NCI-H748 (cell line): ENCODE results near the gene DAZAP2.
"Not testable (repeated sequence)": the region's sequence is repeated elsewhere in the genome, so short reads cannot be mapped to it uniquely, and the experiment has no call there.

Experiments used
- DNase-seq: peaks from one replicate; lab custom pipeline; 2025; ENCODE audit not compliant: unreplicated experiment; lab: John Stamatoyannopoulos, UW

Gene DAZAP2

GRCh38 chr12:51217133-51217967 is 21.3 kb upstream of the DAZAP2 start:
- peak; percentile 46 for DNase-seq

DNA sequence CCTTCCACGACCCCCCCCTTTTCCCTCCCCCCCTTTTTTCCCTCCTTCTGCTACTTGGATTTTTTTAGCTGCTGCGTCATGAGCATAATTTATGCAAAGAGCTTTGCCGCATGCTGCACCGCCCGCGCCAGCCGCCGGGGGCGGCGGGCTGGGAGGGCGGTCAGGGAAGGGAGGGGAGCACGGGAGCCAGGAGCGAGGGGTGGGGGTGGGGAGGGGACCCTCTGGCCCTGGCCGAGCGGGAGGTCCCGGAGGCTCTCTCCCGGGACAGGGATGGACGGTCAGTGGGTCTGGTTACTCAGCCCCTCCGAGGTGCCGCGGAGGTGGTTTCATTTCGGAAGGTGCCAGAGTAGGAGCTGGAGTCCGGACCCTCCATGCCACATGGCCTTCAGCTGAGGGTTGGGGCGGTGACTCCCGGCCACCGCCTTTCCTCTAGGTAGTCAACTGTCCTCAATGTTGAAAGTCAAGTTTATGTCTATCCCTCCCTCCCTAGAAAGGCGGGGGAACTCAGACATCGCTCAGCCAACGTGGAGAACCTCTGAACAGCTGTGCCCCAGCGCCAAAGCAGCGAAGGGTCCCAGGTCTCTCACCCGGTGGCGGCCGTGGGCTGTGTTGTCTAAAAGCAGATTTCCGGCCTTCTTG is 20.5 kb upstream of the DAZAP2 start, which contains the start of gene POU6F1:
Gene POU6F1, minus strand, starts transcription at position 95 of the 639 bp plus-strand sequence. CDS start 11,226 bp downstream, outside the sequence.
- peak; percentile 79 for DNase-seq

- DNase-seq: no peak
These were observed 19.9 kb upstream of the DAZAP2 start for GRCh38 chr12:51218607-51219161.

DNA sequence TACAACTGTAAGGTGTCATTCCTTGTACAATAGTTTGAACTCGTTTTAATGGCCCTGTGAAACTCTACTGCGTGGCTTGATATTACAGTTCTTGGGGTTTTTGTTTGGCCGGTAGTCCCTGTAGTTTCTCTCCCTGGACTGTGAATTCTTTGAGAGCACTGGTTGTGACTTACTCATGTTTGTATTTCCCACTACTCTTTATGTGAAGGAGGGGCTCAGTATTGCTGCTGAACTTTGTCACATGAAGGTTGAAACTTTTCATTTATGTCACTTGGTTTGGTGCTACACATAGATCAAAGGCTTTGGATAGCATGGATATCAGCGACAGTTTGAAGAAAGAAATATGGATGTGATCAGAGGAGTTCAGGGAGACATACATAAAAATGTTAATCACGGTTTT is 19.3 kb upstream of the DAZAP2 start:
- DNase-seq: no peak

GRCh38 chr12:51219857-51220256 is 18.8 kb upstream of the DAZAP2 start:
- DNase-seq: not testable (repeated sequence)

GRCh38 chr12:51222461-51222860 is 16.2 kb upstream of the DAZAP2 start:
- peak; percentile 74 for DNase-seq

DNA sequence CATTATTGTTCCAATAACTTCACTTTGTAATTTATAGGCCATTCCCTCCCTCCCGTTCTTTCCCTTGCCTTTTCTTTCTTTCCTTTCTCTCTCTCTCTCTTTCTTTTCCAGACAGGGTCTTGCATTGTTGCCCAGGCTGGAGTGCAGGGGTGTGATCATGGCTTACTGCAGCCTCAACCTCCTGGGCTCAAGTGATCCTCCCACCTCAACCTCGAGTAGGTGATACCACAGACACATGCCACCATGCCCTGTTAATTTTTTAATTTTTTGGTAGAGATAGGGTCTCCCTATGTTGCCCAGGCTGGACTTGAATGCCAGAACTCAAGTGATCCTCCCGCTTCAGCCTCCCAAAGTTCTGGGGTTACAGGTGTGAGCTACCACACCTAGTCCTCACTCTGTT is 14.0 kb upstream of the DAZAP2 start:
- DNase-seq: no peak

GRCh38 chr12:51225234-51225633 is 13.4 kb upstream of the DAZAP2 start:
- DNase-seq: no peak

DNA sequence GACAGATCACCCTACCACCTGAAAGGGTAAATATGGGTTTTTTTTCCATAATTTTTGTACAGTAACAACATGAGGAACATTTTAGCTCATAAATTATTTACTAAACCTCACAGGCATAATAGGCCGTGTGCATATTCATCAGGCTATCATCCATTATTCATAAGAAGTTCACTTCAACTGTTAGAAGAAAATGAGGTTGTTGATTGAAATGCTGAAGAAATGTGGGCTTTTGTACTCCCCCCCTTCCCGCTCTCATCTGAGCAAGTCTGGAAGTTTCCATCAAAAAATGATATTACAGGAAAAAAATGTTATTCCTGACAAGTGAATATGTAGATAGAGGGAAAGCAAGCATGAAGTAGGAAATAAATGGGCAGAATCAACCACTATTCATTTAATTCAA is 12.9 kb upstream of the DAZAP2 start:
- no peak for DNase-seq

DNA sequence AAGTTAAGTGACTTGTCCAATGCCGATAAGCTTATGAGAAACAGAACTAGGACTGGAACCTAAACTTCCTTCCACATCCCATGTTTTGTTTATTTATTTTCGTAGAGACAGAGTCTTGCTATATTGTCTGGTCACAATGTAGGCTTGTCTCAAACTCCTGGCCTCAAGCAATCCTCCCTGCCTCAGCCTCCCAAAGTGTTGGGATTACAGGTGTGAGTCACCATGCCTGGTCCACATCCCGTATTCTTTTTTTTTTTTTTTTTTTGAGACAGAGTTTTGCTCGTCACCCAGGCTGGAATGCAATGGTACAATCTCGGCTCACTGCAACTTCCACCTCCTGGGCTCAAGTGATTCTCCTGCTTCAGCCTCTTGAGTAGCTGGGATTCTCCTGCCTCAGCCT is 11.5 kb upstream of the DAZAP2 start:
- not testable (repeated sequence) for DNase-seq

DNA sequence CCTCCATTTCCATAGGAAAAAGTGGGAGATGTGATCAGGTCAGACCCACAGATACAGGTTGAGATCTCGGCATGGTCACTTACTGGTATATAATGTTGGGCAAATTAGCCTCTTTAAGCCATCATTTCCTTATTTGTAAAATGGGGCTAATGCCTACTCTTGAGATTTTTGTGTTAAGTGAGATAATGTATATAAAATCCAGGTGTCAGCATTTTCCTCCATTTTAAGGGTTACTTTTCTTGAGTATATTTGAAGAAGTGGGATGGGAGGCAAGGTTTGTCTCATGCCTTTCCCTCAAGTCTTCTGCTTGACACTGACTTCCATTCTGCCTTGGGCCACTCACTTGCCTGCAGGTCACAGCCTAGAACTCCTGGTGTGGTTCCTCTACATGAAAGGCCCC is 10.7 kb upstream of the DAZAP2 start:
- no peak for DNase-seq

- no peak for DNase-seq
These were observed 9.4 kb upstream of the DAZAP2 start for GRCh38 chr12:51229116-51229809.

DNA sequence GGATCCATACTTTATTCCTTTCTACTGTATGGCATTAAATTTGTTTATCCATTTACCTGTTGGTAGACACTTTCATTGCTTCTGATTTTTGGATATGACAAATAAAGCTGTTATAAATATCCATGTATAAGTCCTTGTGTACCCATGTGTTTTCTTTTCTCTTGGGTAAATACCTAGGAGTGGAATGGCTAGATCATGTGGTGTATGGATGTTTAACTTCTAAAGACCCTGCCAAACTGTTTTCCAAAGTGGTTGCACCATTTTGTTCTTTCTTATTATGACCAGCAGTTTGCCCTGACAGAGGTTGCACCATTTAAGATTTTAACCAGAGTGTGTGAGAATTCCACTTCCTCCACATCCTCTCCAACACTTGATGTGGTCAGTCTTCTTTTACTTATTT is 6.0 kb upstream of the DAZAP2 start:
- no peak for DNase-seq

- no peak for DNase-seq
These were observed 4.1 kb upstream of the DAZAP2 start for GRCh38 chr12:51234530-51234929.

DNA sequence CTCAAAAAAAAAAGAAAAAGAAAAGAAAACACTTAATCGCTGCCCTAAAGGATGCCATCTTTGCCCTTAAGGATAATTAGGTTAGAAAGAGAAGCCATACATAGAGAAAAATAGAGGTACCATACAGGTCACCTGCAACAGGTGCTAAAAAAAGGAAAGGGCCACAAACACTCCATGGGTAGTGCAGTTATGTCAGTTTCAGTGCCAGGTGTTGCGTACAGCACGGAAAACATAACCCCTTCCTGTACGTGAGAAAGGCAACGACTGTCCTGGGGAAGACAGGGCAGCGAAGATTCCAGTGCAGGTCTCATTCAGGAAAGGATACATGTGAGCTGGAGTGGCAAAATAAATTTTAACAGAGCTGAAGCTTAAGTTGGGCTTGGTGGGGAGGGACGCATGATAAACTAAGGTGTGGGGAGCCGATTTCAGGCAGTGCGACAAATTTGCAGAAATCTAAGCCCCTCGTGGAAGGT is 553 bp upstream of the DAZAP2 start:
- peak; percentile 69 for DNase-seq

- DNase-seq: no peak
These were observed 2.3 kb downstream of the DAZAP2 start for GRCh38 chr12:51240971-51241370.

- no peak for DNase-seq
These were observed 3.5 kb downstream of the DAZAP2 start for GRCh38 chr12:51242120-51242519.

DNA sequence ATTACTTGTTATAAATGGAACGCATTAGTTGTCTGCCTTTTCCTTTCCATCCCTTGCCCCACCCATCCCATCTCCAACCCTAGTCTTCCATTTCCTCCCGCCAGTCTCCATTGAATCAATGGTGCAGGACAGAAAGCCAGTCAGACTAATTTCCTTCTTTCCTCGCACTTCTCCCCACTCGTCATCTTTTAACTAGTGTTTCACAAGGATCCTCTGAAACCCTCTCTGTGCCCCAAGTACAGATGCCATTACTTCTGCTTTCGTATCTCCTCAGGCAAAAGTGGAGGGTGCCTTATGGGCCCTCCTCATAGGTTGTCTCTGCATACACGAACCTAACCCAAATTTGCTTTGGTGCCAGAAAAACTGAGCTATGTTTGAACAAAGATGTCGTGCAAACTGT is 4.2 kb downstream of the DAZAP2 start:
- DNase-seq: no peak

GRCh38 chr12:51244269-51244668 is 5.6 kb downstream of the DAZAP2 start:
- DNase-seq: no peak

DNA sequence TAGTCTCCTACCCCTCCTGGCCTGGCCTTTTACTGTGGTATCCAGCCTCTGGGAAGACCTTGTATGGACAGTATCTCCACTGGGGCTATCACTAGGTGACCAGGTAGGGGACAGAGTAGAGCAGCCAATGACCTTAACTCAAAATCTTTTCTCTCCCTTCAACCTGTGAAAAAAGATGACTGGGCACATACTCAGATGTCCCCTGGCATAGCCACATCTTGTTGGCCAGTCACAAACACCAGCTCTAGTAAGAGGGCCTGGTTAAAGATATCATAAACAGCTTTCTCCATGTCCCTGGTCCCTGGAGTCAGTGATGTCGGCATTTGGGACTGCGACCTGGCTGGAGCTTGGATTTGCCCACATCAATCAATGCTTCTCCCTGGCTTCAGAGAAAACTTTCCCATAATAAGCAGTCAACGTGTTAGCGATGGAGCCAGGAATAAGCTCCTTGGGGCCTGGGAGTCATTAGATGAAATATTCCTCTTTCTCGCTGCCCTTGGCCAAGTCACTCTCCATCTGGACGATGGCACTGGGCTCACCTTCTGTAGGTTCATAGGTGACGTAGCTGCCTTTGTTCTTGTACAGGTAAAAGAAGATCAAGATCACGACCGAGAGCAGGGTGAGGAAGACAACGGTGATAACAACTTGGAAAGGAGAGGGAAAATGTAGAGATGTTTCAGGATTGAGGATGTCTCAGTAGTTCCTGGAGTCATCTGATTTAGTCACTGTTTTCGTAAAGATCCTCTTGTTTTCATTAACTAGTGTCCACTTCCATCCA is 7.0 kb downstream of the DAZAP2 start:
- no peak for DNase-seq
